Spleen (tissue), 11 donors: ENCODE measurements around the gene STXBP4. TPM values are rescaled to one million over a fixed set of nuclear protein-coding genes. Genes with fewer than 3 reads are reported as not detected.

ENCODE experiments used
- DNase-seq: peaks from one replicate; pipeline ENCODE4 v3.0.0-alpha.2; 2020
- H3K27ac ChIP-seq, 8 donors: fragments of 200-600 bp; sonication (generic) in 7 of 8; 1 replicate in 4 of 8; 2 replicates in 4 of 8; pipeline versions ENCODE4 v1.5.0 to v1.8.0; 2016 to 2021; ENCODE audit warnings: inconsistent platforms in 4 of 8, mild to moderate bottlenecking in 4 of 8, moderate library complexity in 1 of 8
- H3K27me3 ChIP-seq, 7 donors: fragments of 200-600 bp; sonication (generic) in 6 of 7; replicated peaks in 1 of 7; 1 replicate in 4 of 7; 2 replicates in 3 of 7; pipeline versions ENCODE4 v1.5.0 to v1.8.0; 2016 to 2021; ENCODE audit warnings: inconsistent platforms in 3 of 7, mild to moderate bottlenecking in 1 of 7
- H3K36me3 ChIP-seq, 6 donors: fragments of 200-600 bp; sonication (generic) in 5 of 6; 1 replicate in 4 of 6; 2 replicates in 2 of 6; pipeline versions ENCODE4 v1.5.0 to v1.8.0; 2016 to 2021; ENCODE audit warnings: inconsistent platforms in 2 of 6
- H3K4me1 ChIP-seq, 6 donors: fragments of 200-600 bp; sonication (generic) in 5 of 6; 1 replicate in 3 of 6; 2 replicates in 3 of 6; pipeline versions ENCODE4 v1.5.0 to v1.8.0; 2016 to 2021; ENCODE audit warnings: inconsistent platforms in 3 of 6
- H3K4me3 ChIP-seq, 8 donors: fragments of 200-600 bp; sonication (generic) in 7 of 8; 1 replicate in 4 of 8; 2 replicates in 4 of 8; pipeline versions ENCODE4 v1.5.0 to v1.8.0; 2016 to 2021; ENCODE audit warnings: inconsistent platforms in 4 of 8, mild to moderate bottlenecking in 4 of 8, moderate library complexity in 2 of 8
- H3K9me3 ChIP-seq, 8 donors: fragments of 200-600 bp; sonication (generic) in 7 of 8; 1 replicate in 4 of 8; 2 replicates in 4 of 8; pipeline versions ENCODE4 v1.5.0 to v1.8.0; 2016 to 2021; ENCODE audit warnings: inconsistent platforms in 4 of 8
- CTCF ChIP-seq, 11 experiments: fragments of 200-600 bp in 7 of 11; fragments of 450-650 bp in 4 of 11; sonication (generic) in 4 of 11; IDR thresholded peaks in 8 of 11; conservative IDR thresholded peaks in 3 of 11; 1 replicate in 7 of 11; 2 replicates in 4 of 11; pipeline versions ENCODE4 v1.4.0 to v1.8.0; 2016 to 2021; ENCODE audit warnings: antibody characterized with exemption in 11 of 11, inconsistent platforms in 4 of 11, mild to moderate bottlenecking in 1 of 11
- POLR2A ChIP-seq, 3 donors: fragments of 450-650 bp; IDR thresholded peaks; one replicate each; pipeline ENCODE4 v1.5.1; 2017; ENCODE audit warnings: antibody characterized with exemption in 3 of 3, mild to moderate bottlenecking in 1 of 3
- POLR2AphosphoS5 ChIP-seq, 3 donors: sonication (generic); formaldehyde crosslinking; IDR thresholded peaks; one replicate each; pipeline ENCODE4 v1.5.1; 2017; ENCODE audit warnings: antibody characterized with exemption in 3 of 3
- WGBS, 5 donors: extraction: QIAGEN DNeasy Blood & Tissue Kit in 3 of 5; methylation state at CpG; one replicate each; pipeline versions ENCODE4 v1.1.5 to v1.1.7; 2013 to 2018; 5-methylcytosine and 5-hydroxymethylcytosine counted together
- intact Hi-C: fragments of 100-400 bp; cut with DNase I; formaldehyde crosslinking; loops from one replicate; pipeline ENCODE4 v1.15.0; 2023; ENCODE audit warnings: low total_unique reads
- polyA plus RNA-seq, 3 donors: library from polyadenylated mRNA; stranded (reverse); fragments of 200-250 nt; gene quantifications; one replicate each; pipeline ENCODE4 v1.2.1, GENCODE V29; 2013
- total RNA-seq, 7 donors: library from RNA; depleted of rRNA in 3 of 7; stranded (reverse); fragments of >200 nt in 3 of 7; fragmentation: NEBNext Ultra II Directional in 4 of 7; extraction: Animal tissue kit (Norgen Biotek cat#: 25700) in 4 of 7; gene quantifications; one replicate each; pipeline versions ENCODE4 v1.1.0 to v1.2.1, GENCODE V29; 2016 to 2021
- donor health status: healthy with polysubstance abuse.
- donor health status: DM: no; HTN: no; CAD: no; lungs with moderate emphysema.
- donor health status: DM: no; HTN: no; CAD: no.
- donor health status: Bipolar disorder and iron deficiency.
- donor health status: healthy.
- donor health status: DM: no; HTN: no; CAD: no.
- donor health status: DM: yes; HTN: yes; CAD: no.

Gene STXBP4
- total and polyA plus RNA-seq, 10 donors: 0.67 to 45.5 (median 7.3) TPM

- TF ChIP-seq POLR2AphosphoS5 (IDR thresholded peaks at IDR 0.05) (no peak), POLR2A (IDR thresholded peaks at IDR 0.05) (no peak), CTCF (IDR thresholded peaks at IDR 0.05 in 8 of 11, conservative IDR thresholded peaks at IDR 0.05 in 3 of 11) (no peak)
- 55 to 90% (median 73%) methylated on average over 1 of the region's 1 CpG for whole genome bisulfite sequencing, 5 donors
- intact Hi-C loops: no loop called here
These were observed 16.9 kb downstream of the STXBP4 start for GRCh38 chr17:54985476-54985875.

GRCh38 chr17:54990118-54990517 is 21.6 kb downstream of the STXBP4 start:
- Histone ChIP-seq H3K27me3 (no peaks in the 10 kb centered on the region), H3K27ac (no peak overlapping the region), H3K4me3 (no peak overlapping the region), H3K9me3 (no peaks in the 10 kb centered on the region), H3K4me1 (no peaks in the 10 kb centered on the region), H3K36me3 (peaks cover 0 to 9% (median 0%) of the 10 kb centered on the region in 6 donors)
- intact Hi-C loops: loop anchor here (5.0 kb wide), 2 partner anchors 307 to 357 kb away; no protein-coding TSS in a partner anchor
- TF ChIP-seq CTCF (IDR thresholded peaks at IDR 0.05 in 8 of 11, conservative IDR thresholded peaks at IDR 0.05 in 3 of 11): no peak
- TF ChIP-seq POLR2AphosphoS5 (IDR thresholded peaks at IDR 0.05): no peak
- TF ChIP-seq POLR2A (IDR thresholded peaks at IDR 0.05): no peak
- 93 to 97% (median 95%) methylated on average over 4 of the region's 4 CpGs for WGBS, 5 donors
- no peak for DNase-seq

More at GRCh38 chr17:54985476-54985875, 16.9 kb downstream of the STXBP4 start:
- peaks cover 0 to 9% (median 0%) of the 10 kb centered on the region in 6 donors for H3K36me3 ChIP-seq
- H3K4me1 ChIP-seq: no peaks in the 10 kb centered on the region
- peaks cover 0 to 6% (median 4%) of the 10 kb centered on the region in 8 donors for H3K9me3 ChIP-seq
- no peak for DNase-seq
- H3K27me3 ChIP-seq: no peaks in the 10 kb centered on the region
- H3K27ac ChIP-seq: no peak overlapping the region
- no peak overlapping the region for H3K4me3 ChIP-seq

GRCh38 chr17:54991567-54991966 is 23.0 kb downstream of the STXBP4 start:
- no peak overlapping the region for H3K4me3 ChIP-seq
- no peaks in the 10 kb centered on the region for H3K9me3 ChIP-seq
- DNase-seq: no peak
- peaks cover 0 to 16% (median 0%) of the 10 kb centered on the region in 6 donors for H3K36me3 ChIP-seq
- no peaks in the 10 kb centered on the region for H3K27me3 ChIP-seq
- H3K27ac ChIP-seq: no peak overlapping the region
- TF ChIP-seq CTCF (IDR thresholded peaks at IDR 0.05 in 8 of 11, conservative IDR thresholded peaks at IDR 0.05 in 3 of 11): no peak
- no peak for TF ChIP-seq POLR2AphosphoS5 (IDR thresholded peaks at IDR 0.05)
- TF ChIP-seq POLR2A (IDR thresholded peaks at IDR 0.05): no peak
- intact Hi-C loops: loop anchor here (5.0 kb wide), 2 partner anchors 306 to 356 kb away; no protein-coding TSS in a partner anchor
- H3K4me1 ChIP-seq: no peaks in the 10 kb centered on the region
- 95 to 100% (median 97%) methylated on average over 1 of the region's 1 CpG for WGBS, 5 donors

GRCh38 chr17:54992797-54993639 is 24.5 kb downstream of the STXBP4 start:
- 86 to 93% (median 88%) methylated on average over 8 of the region's 8 CpGs for WGBS, 5 donors
- DNase-seq: no peak
- Histone ChIP-seq H3K4me3 (no peak overlapping the region), H3K36me3 (peaks cover 0 to 16% (median 0%) of the 10 kb centered on the region in 6 donors), H3K4me1 (no peaks in the 10 kb centered on the region), H3K27me3 (no peaks in the 10 kb centered on the region), H3K9me3 (no peaks in the 10 kb centered on the region), H3K27ac (no peak overlapping the region)
- intact Hi-C loops: loop anchor here (5.0 kb wide), 2 partner anchors 304 to 354 kb away; no protein-coding TSS in a partner anchor
- TF ChIP-seq POLR2A (IDR thresholded peaks at IDR 0.05) (no peak), CTCF (IDR thresholded peaks at IDR 0.05 in 8 of 11, conservative IDR thresholded peaks at IDR 0.05 in 3 of 11) (peak; percentile 31 to 73 (median 64))
